Esophagus muscularis mucosa (tissue), 3 donors: ENCODE results near the gene SLC16A11.

ENCODE experiments used
- CTCF ChIP-seq, 3 experiments: fragments of 200-600 bp in 2 of 3; fragments of 450-650 bp in 1 of 3; sonication (generic) in 2 of 3; IDR thresholded peaks; one replicate each; pipeline ENCODE4 v1.5.1; 2017 to 2019; ENCODE audit warnings: antibody characterized with exemption in 3 of 3, mild to moderate bottlenecking in 2 of 3, moderate library complexity in 1 of 3
- POLR2A ChIP-seq: fragments of 450-650 bp; IDR thresholded peaks from one replicate; pipeline ENCODE4 v1.6.1; 2017; ENCODE audit warnings: antibody characterized with exemption, moderate library complexity, mild to moderate bottlenecking, low read depth
- POLR2AphosphoS5 ChIP-seq, 2 donors: sonication (generic); formaldehyde crosslinking; IDR thresholded peaks; one replicate each; pipeline ENCODE4 v1.6.1; 2017; ENCODE audit warnings: antibody characterized with exemption in 2 of 2

- TF ChIP-seq POLR2A (no peak), CTCF (IDR thresholded peaks at IDR 0.05) (no peak), POLR2AphosphoS5 (IDR thresholded peaks at IDR 0.05) (no peak)
Observed at GRCh38 chr17:7042501-7043181, 1.3 kb downstream of the SLC16A11 start.
